Heart right ventricle (tissue), 16 donors: ENCODE results near the gene GTPBP4. TPM values are rescaled to one million over a fixed set of nuclear protein-coding genes. Genes with fewer than 3 reads are reported as not detected.

ENCODE experiments used
- ATAC-seq, 8 donors: fragments of 200-7000 bp; cut with Tn5 transposase; one replicate each; pipeline ENCODE4 v1.9.1; 2020; ENCODE audit warnings: mild to moderate bottlenecking in 8 of 8, moderate library complexity in 8 of 8, moderate number of reproducible peaks in 1 of 8
- DNase-seq, 2 donors: peaks; one replicate each; pipeline ENCODE4 v3.0.0-alpha.2; 2020
- H3K27ac ChIP-seq, 10 donors: fragments of 200-600 bp; sonication (generic) in 2 of 10; one replicate each; pipeline versions ENCODE4 v1.5.0 to v1.8.0; 2020 to 2022; ENCODE audit warnings: mild to moderate bottlenecking in 3 of 10
- H3K27me3 ChIP-seq, 7 donors: fragments of 200-600 bp; one replicate each; pipeline ENCODE4 v1.8.0; 2021 to 2022; ENCODE audit warnings: mild to moderate bottlenecking in 2 of 7
- H3K36me3 ChIP-seq, 9 donors: fragments of 200-600 bp; sonication (generic) in 1 of 9; one replicate each; pipeline versions ENCODE4 v1.5.0 to v1.8.0; 2020 to 2022; ENCODE audit warnings: mild to moderate bottlenecking in 2 of 9
- H3K4me1 ChIP-seq, 9 donors: fragments of 200-600 bp; sonication (generic) in 1 of 9; one replicate each; pipeline versions ENCODE4 v1.5.0 to v1.8.0; 2020 to 2022; ENCODE audit warnings: mild to moderate bottlenecking in 4 of 9
- H3K4me3 ChIP-seq, 10 donors: fragments of 200-600 bp; sonication (generic) in 2 of 10; one replicate each; pipeline versions ENCODE4 v1.5.0 to v1.8.0; 2020 to 2022; ENCODE audit warnings: mild to moderate bottlenecking in 7 of 10, moderate library complexity in 2 of 10
- H3K9me3 ChIP-seq, 11 donors: fragments of 200-600 bp in 10 of 11; sonication (generic) in 2 of 11; one replicate each; pipeline versions ENCODE4 v1.5.0 to v1.8.0; 2013 to 2022; ENCODE audit warnings: mild to moderate bottlenecking in 2 of 11, control low read depth in 1 of 11, moderate library complexity in 1 of 11
- CTCF ChIP-seq, 9 donors: fragments of 200-600 bp; sonication (generic) in 2 of 9; IDR thresholded peaks; one replicate each; pipeline versions ENCODE4 v1.5.0 to v1.8.0; 2021 to 2022; ENCODE audit warnings: antibody characterized with exemption in 9 of 9, mild to moderate bottlenecking in 5 of 9, moderate library complexity in 1 of 9
- WGBS, 2 donors: extraction: QIAGEN DNeasy Blood & Tissue Kit; methylation state at CpG; one replicate each; pipeline ENCODE4 v1.1.7; 2013; ENCODE audit warnings: inconsistent platforms in 1 of 2; 5-methylcytosine and 5-hydroxymethylcytosine counted together
- intact Hi-C, 10 donors: fragments of 100-400 bp; cut with DNase I; formaldehyde crosslinking; loops; one replicate each; pipeline versions ENCODE4 v1.11.1 to v1.14.2; 2022
- polyA plus RNA-seq, 2 donors: library from polyadenylated mRNA; stranded (reverse); fragments of 200-250 nt; gene quantifications; one replicate each; pipeline ENCODE4 v1.2.3, GENCODE V29; 2013
- total RNA-seq, 10 donors: library from RNA; stranded (reverse); fragmentation: NEBNext Ultra II Directional in 3 of 10; extraction: Animal tissue kit (Norgen Biotek cat#: 25700) in 3 of 10; gene quantifications; one replicate each; pipeline versions ENCODE4 v1.2.1 to v1.2.4, GENCODE V29; 2021 to 2023
- donor health status: Arrhythmogenic right ventricular cardiomyopathy.
- donor health status: ischemic (EF 13 %, LVEDD 7.1; RV severe dilation, severe dysfunction).
- donor health status: healthy with polysubstance abuse.
- donor health status: DM: no; HTN: yes; CAD: no.
- donor health status: DM: no; HTN: no; CAD: no.
- donor health status: ischemic (EF 25% LVEDD 6.9; RV normal size, moderate dysfunction).
- donor health status: ischemic (EF 25% LVEDD 5.7; RV mildly dilated, moderate dysfunction).
- donor health status: healthy.
- donor health status: DM: yes; HTN: yes; CAD: no.
- donor health status: Ischemic cardiomyopathy.
- donor health status: ischemic (EF 35%, LVEDD 5.7; RV mildly dilated, moderate dysfunction).
- donor health status: nonischemic (EF 11% LVEDD 7.7; RV severe dilation, severe dysfunction).
- donor health status: DM: yes; HTN: yes; CAD: no.
- donor health status: PGD.
- donor health status: ischemic (EF 29% LVEDD 5.4; RV normal size, mild dysfunction).
- donor health status: nonischemic (EF 23%, LVEDD 6.1; RV moderate dilation, normal function).

The GTPBP4 gene
- total and polyA plus RNA-seq, 12 donors, result 13.0 to 44.9 (median 29.4) TPM

- no peak for DNase-seq
- Histone ChIP-seq H3K36me3 (no peaks in the 10 kb centered on the region), H3K4me1 (no peaks in the 10 kb centered on the region), H3K4me3 (no peak overlapping the region), H3K27ac (no peak overlapping the region), H3K9me3 (no peaks in the 10 kb centered on the region), H3K27me3 (peaks cover 0 to 14% (median 0%) of the 10 kb centered on the region in 7 donors)
- 45 to 48% methylated on average over 13 of the region's 13 CpGs for WGBS, 2 donors
- intact Hi-C loops, result no loop called here
- TF ChIP-seq CTCF (IDR thresholded peaks at IDR 0.05), result no peak
- ATAC-seq, result no peak
Measured at GRCh38 chr10:955127-955819, 33.0 kb upstream of the GTPBP4 start.

- Histone ChIP-seq H3K27me3 (peaks cover 0 to 12% (median 0%) of the 10 kb centered on the region in 7 donors), H3K4me1 (no peaks in the 10 kb centered on the region), H3K4me3 (no peak overlapping the region), H3K36me3 (no peaks in the 10 kb centered on the region), H3K27ac (no peak overlapping the region), H3K9me3 (no peaks in the 10 kb centered on the region)
- WGBS, 2 donors, result 71 to 72% methylated on average over 9 of the region's 9 CpGs
- ATAC-seq (no peak), DNase-seq (no peak)
- TF ChIP-seq CTCF (IDR thresholded peaks at IDR 0.05), result no peak
- intact Hi-C loops, result no loop called here
Measured at GRCh38 chr10:955820-956217, 32.4 kb upstream of the GTPBP4 start.

GRCh38 chr10:958106-958505 lies 30.1 kb upstream of the GTPBP4 start:
- no peaks in the 10 kb centered on the region for H3K36me3 ChIP-seq
- intact Hi-C loops, result no loop called here
- no peak overlapping the region for H3K4me3 ChIP-seq
- no peak for ATAC-seq
- no peaks in the 10 kb centered on the region for H3K4me1 ChIP-seq
- no peaks in the 10 kb centered on the region for H3K9me3 ChIP-seq
- no peak for DNase-seq
- no peak overlapping the region for H3K27ac ChIP-seq
- TF ChIP-seq CTCF (IDR thresholded peaks at IDR 0.05), result no peak
- H3K27me3 ChIP-seq, result peaks cover 0 to 5% (median 0%) of the 10 kb centered on the region in 7 donors
- WGBS, 2 donors, result 94 to 96% methylated on average over 9 of the region's 9 CpGs

- Histone ChIP-seq H3K9me3 (no peaks in the 10 kb centered on the region), H3K4me3 (no peak overlapping the region), H3K27me3 (peaks cover 0 to 1% (median 0%) of the 10 kb centered on the region in 7 donors), H3K36me3 (no peaks in the 10 kb centered on the region), H3K4me1 (no peaks in the 10 kb centered on the region), H3K27ac (no peak overlapping the region)
- no peak for TF ChIP-seq CTCF (IDR thresholded peaks at IDR 0.05)
- ATAC-seq (no peak), DNase-seq (no peak)
- 89 to 91% methylated on average over 6 of the region's 6 CpGs for WGBS, 2 donors
- intact Hi-C loops, result no loop called here
Measured at GRCh38 chr10:958856-959255, 29.4 kb upstream of the GTPBP4 start.
